BJ (cell line): ENCODE data around the gene MICAL1. TPM values are rescaled to one million over a fixed set of nuclear protein-coding genes. Genes with fewer than 3 reads are reported as not detected.

Experiments
- CTCF ChIA-PET: fragments of 350-600 bp; formaldehyde crosslinking; extraction: SDS; loops from one replicate; lab custom pipeline; 2021; ENCODE audit warnings: antibody characterized with exemption, inconsistent platforms; lab: Yijun Ruan, JAX
- POLR2A ChIA-PET: fragments of 300-600 bp; sonication (Branson Sonifier 250); formaldehyde crosslinking; extraction: SDS; loops from one replicate; lab custom pipeline; 2021; ENCODE audit warnings: antibody characterized with exemption; lab: Charles Lee
- DNase-seq: peaks from one replicate; pipeline ENCODE4 v3.0.0-alpha.2; 2011; ENCODE audit warnings: low read depth
- H3K27me3 ChIP-seq: 2 replicates; pipeline ENCODE4 v1.6.0; 2011; ENCODE audit warnings: low read length; ENCODE audit not compliant: control insufficient read depth, insufficient read depth
- H3K36me3 ChIP-seq: 2 replicates; pipeline ENCODE4 v1.5.1; 2011; ENCODE audit warnings: low read length; ENCODE audit not compliant: control insufficient read depth, insufficient read depth
- H3K4me3 ChIP-seq: 2 replicates; pipeline ENCODE4 v1.5.1; 2011; ENCODE audit warnings: low read depth, mild to moderate bottlenecking, control low read depth, low read length
- CTCF ChIP-seq: IDR thresholded peaks from 2 replicates; pipeline ENCODE4 v1.5.1; 2011; ENCODE audit warnings: low read depth, mild to moderate bottlenecking, control low read depth, inconsistent platforms, low read length, moderate library complexity; ENCODE audit not compliant: insufficient read depth
- polyA plus RNA-seq: library from polyadenylated mRNA; depleted of rRNA; stranded (reverse); fragments of >200 nt; gene quantifications from 2 replicates; pipeline ENCODE4 v1.2.3, GENCODE V29; 2011

Gene MICAL1
- polyA plus RNA-seq, 1 experiment: 84.6 TPM

GRCh38 chr6:109436041-109436440 lies 19.5 kb downstream of the MICAL1 start:
- no peak for TF ChIP-seq CTCF
- Histone ChIP-seq H3K27me3 (no peaks in the 10 kb centered on the region; the same call in 1 of the 2 replicates), H3K36me3 (no peaks in the 10 kb centered on the region), H3K4me3 (no peak overlapping the region)
- no peak for DNase-seq
- ChIA-PET POLR2A (no interaction called here), CTCF (no interaction called here)

- Histone ChIP-seq H3K4me3 (no peak overlapping the region), H3K27me3 (no peaks in the 10 kb centered on the region; the same call in 1 of the 2 replicates), H3K36me3 (no peaks in the 10 kb centered on the region)
- CTCF ChIA-PET: interaction anchor here (1.1 kb wide), 1 partner anchor 52 kb away, joined by 5 read pairs; the partner anchor contains the start of gene CD164
- TF ChIP-seq CTCF: no peak
- POLR2A ChIA-PET: no interaction called here
- peak; percentile 46 for DNase-seq
Measured at GRCh38 chr6:109434456-109434855, 21.1 kb downstream of the MICAL1 start.

GRCh38 chr6:109429496-109429895 lies 26.1 kb downstream of the MICAL1 start:
- POLR2A ChIA-PET: no interaction called here
- CTCF ChIA-PET: interaction anchor here (0.7 to 1.5 kb wide), 3 partner anchors 11 to 25 kb away, joined by 3 to 9 read pairs (median 3); partner anchors contain the start of genes PPIL6 and SMPD2
- TF ChIP-seq CTCF: no peak
- H3K27me3 ChIP-seq: no peaks in the 10 kb centered on the region; the same call in 1 of the 2 replicates
- DNase-seq: no peak
- no peaks in the 10 kb centered on the region for H3K36me3 ChIP-seq
- H3K4me3 ChIP-seq: no peak overlapping the region

- Histone ChIP-seq H3K36me3 (no peaks in the 10 kb centered on the region), H3K27me3 (no peaks in the 10 kb centered on the region; the same call in 1 of the 2 replicates), H3K4me3 (no peak overlapping the region)
- ChIA-PET POLR2A (no interaction called here), CTCF (interaction anchor here (0.6 to 1.5 kb wide), 3 partner anchors 12 to 29 kb away, joined by 3 to 9 read pairs (median 3); partner anchors contain the start of genes PPIL6 and SMPD2)
- peak; percentile 16 for DNase-seq
- TF ChIP-seq CTCF: no peak
Measured at GRCh38 chr6:109428889-109429477, 26.6 kb downstream of the MICAL1 start.

- no peak for TF ChIP-seq CTCF
- POLR2A ChIA-PET: no interaction called here
Measured at GRCh38 chr6:109424946-109425345, 30.6 kb downstream of the MICAL1 start.

More at GRCh38 chr6:109424946-109425345, 30.6 kb downstream of the MICAL1 start:
- H3K27me3 ChIP-seq: no peaks in the 10 kb centered on the region
- no peak for DNase-seq
- no peaks in the 10 kb centered on the region for H3K36me3 ChIP-seq
- no peak overlapping the region for H3K4me3 ChIP-seq
- CTCF ChIA-PET: no interaction called here
